HepG2 (cell line): ENCODE measurements around the gene UBE2Q2. TPM values are rescaled to one million over a fixed set of nuclear protein-coding genes. Genes with fewer than 3 reads are reported as not detected.
A peak's percentile ranks its signal among the peaks of the same experiment; 100 is the strongest.

Experiments
- CREBL2 ChIP-seq: sonication (generic); formaldehyde crosslinking; IDR thresholded peaks from 2 replicates; pipeline ENCODE4 v1.8.1; 2023; ENCODE audit warnings: missing genetic modification reagents, mild to moderate bottlenecking, borderline replicate concordance
- CREM ChIP-seq, 2 experiments: sonication (generic) in 1 of 2; formaldehyde crosslinking in 1 of 2; IDR thresholded peaks; 2 replicates each; pipeline versions ENCODE4 v1.4.0 to v1.6.1; 2016 to 2020; ENCODE audit warnings: antibody characterized with exemption in 1 of 2, mild to moderate bottlenecking in 1 of 2, missing genetic modification reagents in 1 of 2
- FLYWCH1 ChIP-seq: sonication (generic); formaldehyde crosslinking; IDR thresholded peaks from 2 replicates; pipeline ENCODE4 v1.8.1; 2023; ENCODE audit warnings: mild to moderate bottlenecking, missing genetic modification reagents
- FUBP1 ChIP-seq: sonication (generic); formaldehyde crosslinking; IDR thresholded peaks from 2 replicates; pipeline ENCODE4 v1.5.1; 2020; ENCODE audit warnings: missing genetic modification reagents, mild to moderate bottlenecking, borderline replicate concordance
- KDM3A ChIP-seq: IDR thresholded peaks from 2 replicates; pipeline ENCODE4 v1.6.1; 2018; ENCODE audit warnings: low read depth, missing compliant biosample characterization
- NONO ChIP-seq, 2 experiments: fragments of 450-650 bp in 1 of 2; sonication (generic) in 1 of 2; formaldehyde crosslinking in 1 of 2; IDR thresholded peaks in 1 of 2; conservative IDR thresholded peaks in 1 of 2; 2 replicates each; pipeline versions ENCODE4 v1.6.1 to v1.8.0; 2017 to 2022; ENCODE audit warnings: mild to moderate bottlenecking in 1 of 2, missing genetic modification reagents in 1 of 2, moderate library complexity in 1 of 2
- ONECUT2 ChIP-seq: sonication (generic); formaldehyde crosslinking; IDR thresholded peaks from 2 replicates; pipeline ENCODE4 v1.4.0; 2020; ENCODE audit warnings: missing genetic modification reagents
- SMAD1 ChIP-seq: sonication (generic); formaldehyde crosslinking; IDR thresholded peaks from 2 replicates; pipeline ENCODE4 v1.4.0; 2020; ENCODE audit warnings: missing genetic modification reagents, low read depth, mild to moderate bottlenecking, borderline replicate concordance
- TRAFD1 ChIP-seq: sonication (generic); formaldehyde crosslinking; IDR thresholded peaks from 2 replicates; pipeline ENCODE4 v1.5.1; 2020; ENCODE audit warnings: missing genetic modification reagents, mild to moderate bottlenecking, borderline replicate concordance
- ZBTB25 ChIP-seq: IDR thresholded peaks from 2 replicates; pipeline ENCODE4 v1.6.1; 2018; ENCODE audit warnings: missing genetic modification reagents
- ZFP82 ChIP-seq: sonication (generic); formaldehyde crosslinking; IDR thresholded peaks from 2 replicates; pipeline ENCODE4 v1.5.1; 2020; ENCODE audit warnings: mild to moderate bottlenecking, missing genetic modification reagents, borderline replicate concordance
- ZNF329 ChIP-seq: sonication (generic); formaldehyde crosslinking; IDR thresholded peaks from 2 replicates; pipeline ENCODE4 v1.9.0; 2021; ENCODE audit warnings: low read depth, mild to moderate bottlenecking, missing genetic modification reagents
- ZNF331 ChIP-seq: sonication (generic); formaldehyde crosslinking; IDR thresholded peaks from 2 replicates; pipeline ENCODE4 v1.4.0; 2020; ENCODE audit warnings: missing genetic modification reagents
- ZNF333 ChIP-seq: sonication (generic); formaldehyde crosslinking; IDR thresholded peaks from 2 replicates; pipeline ENCODE4 v1.4.0; 2020; ENCODE audit warnings: mild to moderate bottlenecking, missing genetic modification reagents, borderline replicate concordance
- ZNF451 ChIP-seq: sonication (generic); formaldehyde crosslinking; IDR thresholded peaks from 2 replicates; pipeline ENCODE4 v1.5.0; 2020; ENCODE audit warnings: mild to moderate bottlenecking, missing genetic modification reagents
- ZSCAN5A ChIP-seq: sonication (generic); formaldehyde crosslinking; IDR thresholded peaks from 2 replicates; pipeline ENCODE4 v1.8.0; 2022; ENCODE audit warnings: mild to moderate bottlenecking, missing genetic modification reagents, borderline replicate concordance
- polyA plus RNA-seq, 8 experiments: library from polyadenylated mRNA; depleted of rRNA in 3 of 8; stranded (reverse) in 7 of 8; unstranded in 1 of 8; fragments of >200 nt; fragmentation: Illumina TruSeq in 4 of 8; extraction: Trizol in 4 of 8; gene quantifications; 2 replicates each; pipeline versions ENCODE4 v1.2.1 to v1.2.3, GENCODE V29; 2011 to 2016; ENCODE audit warnings: low read depth in 4 of 8, missing spikeins in 1 of 8, mixed read lengths in 1 of 8; ENCODE audit not compliant: insufficient read depth in 1 of 8
- total RNA-seq, 5 experiments: library from RNA; depleted of rRNA; stranded (reverse); fragments of >200 nt; fragmentation: Illumina TruSeq; extraction: Trizol; gene quantifications; 2 replicates each; pipeline ENCODE4 v1.2.3, GENCODE V29; 2016; ENCODE audit warnings: low read depth in 1 of 5
- TF ChIP-seq, protein P1 (sequence below): sonication (generic); formaldehyde crosslinking; IDR thresholded peaks from 2 replicates; pipeline ENCODE4 v1.8.1; 2022; ENCODE audit warnings: low read depth, mild to moderate bottlenecking, missing genetic modification reagents

Gene UBE2Q2
- total and polyA plus RNA-seq, 2 of the 13 experiments (the other 11 are each of a cell fraction or from before 2014, with no cell fraction given), result 10.6 to 20.4 TPM

DNA sequence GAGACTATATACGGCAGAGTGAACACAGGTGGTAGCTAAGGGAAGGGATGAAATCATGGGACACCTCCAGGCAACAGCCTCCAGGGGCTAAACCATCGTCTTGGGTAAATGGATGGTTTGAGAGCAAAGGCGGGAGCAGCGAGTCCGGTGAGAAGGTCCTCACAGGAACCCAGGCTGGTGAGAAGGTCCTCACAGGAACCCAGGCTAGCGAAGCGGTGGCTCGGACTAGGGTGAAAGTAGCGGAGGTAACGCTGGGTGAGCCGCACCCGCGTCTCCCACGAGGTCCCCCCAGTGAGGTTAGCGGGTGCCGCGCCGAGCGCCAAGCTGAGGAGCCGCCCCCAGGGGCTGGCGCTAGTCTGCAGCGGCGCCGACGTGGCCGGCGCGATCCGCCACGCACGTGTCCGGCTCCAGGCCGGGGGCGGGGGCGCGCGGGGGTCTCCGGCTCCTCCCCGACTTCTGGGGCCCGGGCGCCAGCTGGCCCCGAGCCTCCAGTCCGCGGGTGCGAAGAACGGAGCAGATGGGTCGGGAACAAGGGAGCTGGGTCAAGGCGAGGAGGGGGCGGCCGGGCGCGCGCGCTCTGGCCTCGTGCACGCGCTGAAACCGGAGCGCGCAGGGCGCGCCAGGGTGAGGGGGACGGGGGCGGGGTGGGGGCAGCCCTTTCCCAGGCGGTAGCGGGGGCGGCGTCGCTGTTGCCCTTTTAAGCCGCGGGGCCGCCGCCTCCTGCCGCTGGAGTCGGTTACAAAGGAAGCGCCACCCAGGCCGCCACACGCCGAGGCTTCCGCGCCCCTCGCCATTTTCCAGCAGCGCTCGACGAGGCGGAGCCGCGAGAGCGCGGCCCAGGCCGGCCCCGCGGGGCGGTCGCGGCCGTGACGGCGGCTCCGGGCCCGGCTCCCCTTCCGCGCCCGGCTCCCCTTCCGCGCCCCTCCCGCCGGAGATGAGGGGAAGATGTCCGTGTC lies at the start of gene UBE2Q2 (continued):
- TF ChIP-seq SMAD1 (CRISPR knock-in tag) (no peak), ONECUT2 (CRISPR knock-in tag) (no peak), ZNF451 (CRISPR knock-in tag) (no peak; the same call in 1 of the 2 replicates), ZNF329 (CRISPR knock-in tag) (no peak), FUBP1 (CRISPR knock-in tag) (no peak), ZBTB25 (CRISPR knock-in tag) (no peak; the same call in 1 of the 2 replicates), ZSCAN5A (CRISPR knock-in tag) (no peak), ZNF331 (CRISPR knock-in tag) (no peak), ZNF333 (no peak), CREM (IDR thresholded peaks at IDR 0.05) (no peak), CREM (CRISPR knock-in tag; IDR thresholded peaks at IDR 0.05) (no peak), KDM3A (CRISPR knock-in tag) (no peak), FLYWCH1 (no peak), ZFP82 (CRISPR knock-in tag) (peak; percentile 50; the same call in 1 of the 2 replicates), NONO (IDR thresholded peaks at IDR 0.05) (no peak), NONO (CRISPR knock-in tag; conservative IDR thresholded peaks at IDR 0.05) (no peak; the same call in 1 of the 2 replicates), CREBL2 (CRISPR knock-in tag) (peak; percentile 56; the same call in 1 of the 2 replicates), TRAFD1 (CRISPR knock-in tag) (no peak)
- TF ChIP-seq, protein P1, sequence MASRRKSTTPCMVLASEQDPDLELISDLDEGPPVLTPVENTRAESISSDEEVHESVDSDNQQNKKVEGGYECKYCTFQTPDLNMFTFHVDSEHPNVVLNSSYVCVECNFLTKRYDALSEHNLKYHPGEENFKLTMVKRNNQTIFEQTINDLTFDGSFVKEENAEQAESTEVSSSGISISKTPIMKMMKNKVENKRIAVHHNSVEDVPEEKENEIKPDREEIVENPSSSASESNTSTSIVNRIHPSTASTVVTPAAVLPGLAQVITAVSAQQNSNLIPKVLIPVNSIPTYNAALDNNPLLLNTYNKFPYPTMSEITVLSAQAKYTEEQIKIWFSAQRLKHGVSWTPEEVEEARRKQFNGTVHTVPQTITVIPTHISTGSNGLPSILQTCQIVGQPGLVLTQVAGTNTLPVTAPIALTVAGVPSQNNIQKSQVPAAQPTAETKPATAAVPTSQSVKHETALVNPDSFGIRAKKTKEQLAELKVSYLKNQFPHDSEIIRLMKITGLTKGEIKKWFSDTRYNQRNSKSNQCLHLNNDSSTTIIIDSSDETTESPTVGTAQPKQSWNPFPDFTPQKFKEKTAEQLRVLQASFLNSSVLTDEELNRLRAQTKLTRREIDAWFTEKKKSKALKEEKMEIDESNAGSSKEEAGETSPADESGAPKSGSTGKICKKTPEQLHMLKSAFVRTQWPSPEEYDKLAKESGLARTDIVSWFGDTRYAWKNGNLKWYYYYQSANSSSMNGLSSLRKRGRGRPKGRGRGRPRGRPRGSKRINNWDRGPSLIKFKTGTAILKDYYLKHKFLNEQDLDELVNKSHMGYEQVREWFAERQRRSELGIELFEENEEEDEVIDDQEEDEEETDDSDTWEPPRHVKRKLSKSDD, result no peak
